IMR-90 (cell line): ENCODE measurements around the gene HS6ST3. TPM values are rescaled to one million over a fixed set of nuclear protein-coding genes. Genes with fewer than 3 reads are reported as not detected.

ENCODE experiments used
- ATAC-seq: fragments of 200-7000 bp; cut with Tn5 transposase; 2 replicates; pipeline ENCODE4 v1.9.1; 2020; ENCODE audit warnings: low read depth, mild to moderate bottlenecking, moderate library complexity
- BruUV-seq: library from RNA; stranded (reverse); fragments of 400-500 nt; replicated peaks from 2 replicates; lab custom pipeline; 2021; lab: Mats Ljungman, UMichigan
- CTCF ChIA-PET: fragments of 300-600 bp; formaldehyde crosslinking; extraction: SDS; loops from one replicate; lab custom pipeline; 2021; ENCODE audit warnings: antibody characterized with exemption; lab: Yijun Ruan, JAX
- POLR2A ChIA-PET: fragments of 300-600 bp; sonication (Branson Sonifier 250); formaldehyde crosslinking; loops from one replicate; lab custom pipeline; 2022; ENCODE audit warnings: antibody characterized with exemption; ENCODE audit not compliant: unreplicated experiment; lab: Charles Lee
- DNase-seq: peaks from one replicate; pipeline ENCODE4 v3.0.0; 2013
- H2AFZ ChIP-seq: replicated peaks from 2 replicates; pipeline ENCODE3; 2013; ENCODE audit warnings: low read length, mild to moderate bottlenecking; ENCODE audit not compliant: poor library complexity
- H2AK5ac ChIP-seq: 2 replicates; pipeline ENCODE4 v1.6.1; 2013; ENCODE audit warnings: low read depth, low read length, inconsistent platforms
- H2AK9ac ChIP-seq: replicated peaks from 2 replicates; pipeline ENCODE3; 2013; ENCODE audit warnings: mild to moderate bottlenecking, low read depth, low read length, moderate library complexity; ENCODE audit not compliant: poor library complexity
- H2BK120ac ChIP-seq: 2 replicates; pipeline ENCODE4 v1.6.1; 2013; ENCODE audit warnings: low read depth, low read length, inconsistent platforms
- H2BK15ac ChIP-seq: 3 replicates; pipeline ENCODE4 v1.6.1; 2013; ENCODE audit warnings: low read depth, low read length, inconsistent platforms
- H2BK20ac ChIP-seq: 2 replicates; pipeline ENCODE4 v1.6.1; 2013; ENCODE audit warnings: low read depth, mild to moderate bottlenecking, inconsistent platforms, low read length, moderate library complexity
- H2BK5ac ChIP-seq: 2 replicates; pipeline ENCODE4 v1.6.1; 2013; ENCODE audit warnings: mild to moderate bottlenecking, low read depth, low read length, inconsistent platforms; ENCODE audit not compliant: poor library complexity, severe bottlenecking
- H3K14ac ChIP-seq: replicated peaks from 2 replicates; pipeline ENCODE4 v1.6.1; 2013; ENCODE audit warnings: low read depth, low read length, inconsistent platforms
- H3K18ac ChIP-seq: 2 replicates; pipeline ENCODE4 v1.6.1; 2013; ENCODE audit warnings: low read depth, low read length, control low read depth
- H3K23ac ChIP-seq: 2 replicates; pipeline ENCODE4 v1.6.1; 2013; ENCODE audit warnings: low read depth, low read length, inconsistent platforms
- H3K27ac ChIP-seq: 2 replicates; pipeline ENCODE4 v1.5.1; 2013; ENCODE audit warnings: mild to moderate bottlenecking, control low read depth, low read length; ENCODE audit not compliant: insufficient read depth
- H3K27me3 ChIP-seq: 2 replicates; pipeline ENCODE4 v1.6.1; 2013; ENCODE audit warnings: low read length; ENCODE audit not compliant: control insufficient read depth, insufficient read depth
- H3K36me3 ChIP-seq: 2 replicates; pipeline ENCODE4 v1.6.1; 2013; ENCODE audit warnings: low read length, mixed read lengths; ENCODE audit not compliant: control insufficient read depth, insufficient read depth
- H3K4ac ChIP-seq: 2 replicates; pipeline ENCODE4 v1.6.1; 2013; ENCODE audit warnings: low read depth, low read length, inconsistent platforms
- H3K4me1 ChIP-seq: 2 replicates; pipeline ENCODE4 v1.6.1; 2013; ENCODE audit warnings: low read length, mixed read lengths; ENCODE audit not compliant: control insufficient read depth, insufficient read depth
- H3K4me2 ChIP-seq: 2 replicates; pipeline ENCODE4 v1.6.1; 2013; ENCODE audit warnings: low read depth, mild to moderate bottlenecking, control low read depth, low read length, moderate library complexity
- H3K4me3 ChIP-seq: 2 replicates; pipeline ENCODE4 v1.5.1; 2013; ENCODE audit warnings: low read depth, mild to moderate bottlenecking, control low read depth, low read length, moderate library complexity; ENCODE audit not compliant: insufficient read depth
- H3K56ac ChIP-seq: 2 replicates; pipeline ENCODE4 v1.6.1; 2013; ENCODE audit warnings: low read length, inconsistent platforms; ENCODE audit not compliant: insufficient read depth; ENCODE audit errors: extremely low read depth
- H3K79me1 ChIP-seq, 2 experiments: 2 replicates each; pipeline ENCODE4 v1.6.1; 2013; ENCODE audit warnings: low read length in 2 of 2, inconsistent platforms in 1 of 2, low read depth in 1 of 2
- H3K9ac ChIP-seq: 2 replicates; pipeline ENCODE4 v1.6.1; 2013; ENCODE audit warnings: low read depth, low read length, control low read depth
- H3K9me1 ChIP-seq: 2 replicates; pipeline ENCODE4 v1.6.1; 2013; ENCODE audit warnings: low read length, inconsistent platforms; ENCODE audit not compliant: insufficient read depth
- H3K9me3 ChIP-seq: 2 replicates; pipeline ENCODE4 v1.6.1; 2013; ENCODE audit warnings: low read length; ENCODE audit not compliant: control insufficient read depth, insufficient read depth
- H4K20me1 ChIP-seq: 2 replicates; pipeline ENCODE4 v1.6.1; 2013; ENCODE audit warnings: low read length, inconsistent platforms; ENCODE audit not compliant: insufficient read depth
- H4K5ac ChIP-seq: 2 replicates; pipeline ENCODE4 v1.6.1; 2013; ENCODE audit warnings: mild to moderate bottlenecking, low read depth, low read length, control low read depth
- H4K8ac ChIP-seq, 2 experiments: 2 replicates each; pipeline ENCODE4 v1.6.1; 2013; ENCODE audit warnings: low read depth in 2 of 2, low read length in 2 of 2, control low read depth in 1 of 2, inconsistent platforms in 1 of 2
- H4K91ac ChIP-seq: 2 replicates; pipeline ENCODE4 v1.6.1; 2013; ENCODE audit warnings: low read depth, low read length, inconsistent platforms; ENCODE audit not compliant: insufficient read depth
- CHD1 ChIP-seq: IDR thresholded peaks from 2 replicates; pipeline ENCODE4 v1.6.1; 2012; ENCODE audit warnings: low read depth, low read length, improper control_type of control experiment
- ELK1 ChIP-seq: fragments of 150-350 bp; IDR thresholded peaks from 2 replicates; pipeline ENCODE4 v1.6.1; 2016; ENCODE audit warnings: low read depth, mild to moderate bottlenecking, low read length, moderate library complexity, borderline replicate concordance
- FOS ChIP-seq: fragments of 150-350 bp; IDR thresholded peaks from 2 replicates; pipeline ENCODE4 v1.6.1; 2016; ENCODE audit warnings: low read depth, low read length
- MAFK ChIP-seq: IDR thresholded peaks from 2 replicates; pipeline ENCODE4 v1.6.1; 2012; ENCODE audit warnings: low read depth, low read length, improper control_type of control experiment
- MAZ ChIP-seq: IDR thresholded peaks from 2 replicates; pipeline ENCODE4 v1.6.1; 2012; ENCODE audit warnings: low read depth, mild to moderate bottlenecking, low read length, improper control_type of control experiment, moderate library complexity, borderline replicate concordance
- MXI1 ChIP-seq: IDR thresholded peaks from 2 replicates; pipeline ENCODE4 v1.6.1; 2012; ENCODE audit warnings: low read depth, mild to moderate bottlenecking, low read length, moderate library complexity, borderline replicate concordance
- NFE2L2 ChIP-seq: fragments of 150-350 bp; IDR thresholded peaks from 2 replicates; pipeline ENCODE4 v1.6.1; 2016; ENCODE audit warnings: low read depth, mild to moderate bottlenecking, low read length
- POLR2A ChIP-seq: IDR thresholded peaks from 2 replicates; pipeline ENCODE4 v1.6.1; 2012; ENCODE audit warnings: mild to moderate bottlenecking, low read depth, low read length
- RAD21 ChIP-seq: IDR thresholded peaks from 2 replicates; pipeline ENCODE4 v1.6.1; 2012; ENCODE audit warnings: low read length, improper control_type of control experiment
- WGBS, 2 experiments: methylation state at CpG; one replicate each; pipeline versions ENCODE4 v1.1.5 to v1.1.7; 2013; ENCODE audit warnings: missing lambda C conversion rate in 2 of 2; ENCODE audit not compliant: insufficient read length in 1 of 2; ENCODE audit errors: extremely low coverage in 2 of 2; 5-methylcytosine and 5-hydroxymethylcytosine counted together
- dilution Hi-C: fragments of 300-500 bp; cut with HindIII; formaldehyde crosslinking; loops from one replicate; pipeline ENCODE4 v1.14.3; 2018; ENCODE audit warnings: low sequenced_read_pairs; ENCODE audit not compliant: unreplicated experiment
- in situ Hi-C: fragments of 300-500 bp; cut with MboI; formaldehyde crosslinking; loops from 3 replicates; pipeline ENCODE4 v1.14.3; 2019; ENCODE audit warnings: low sequenced_read_pairs, inconsistent platforms, mixed read lengths
- intact Hi-C: fragments of 100-400 bp; cut with micrococcal nuclease; formaldehyde crosslinking; loops from 2 replicates; pipeline ENCODE4 v1.10.0; 2022
- polyA plus RNA-seq, 3 experiments: library from polyadenylated mRNA; depleted of rRNA; stranded (reverse); fragments of >200 nt; gene quantifications; 2 replicates each; pipeline ENCODE4 v1.2.3, GENCODE V29; 2012; ENCODE audit warnings: low replicate concordance in 1 of 3
- total RNA-seq: library from RNA; depleted of rRNA; stranded (reverse); fragments of >200 nt; gene quantifications from 2 replicates; pipeline ENCODE4 v1.2.3, GENCODE V29; 2012
- TF ChIP-seq, protein P1 (sequence below): conservative IDR thresholded peaks from 2 replicates; pipeline ENCODE4 v1.5.1; 2012; ENCODE audit warnings: mild to moderate bottlenecking, low read depth, low read length, improper control_type of control experiment

HS6ST3 gene
- total and polyA plus RNA-seq, 2 of the 4 experiments (the other 2 are of a cell fraction): not detected

DNA sequence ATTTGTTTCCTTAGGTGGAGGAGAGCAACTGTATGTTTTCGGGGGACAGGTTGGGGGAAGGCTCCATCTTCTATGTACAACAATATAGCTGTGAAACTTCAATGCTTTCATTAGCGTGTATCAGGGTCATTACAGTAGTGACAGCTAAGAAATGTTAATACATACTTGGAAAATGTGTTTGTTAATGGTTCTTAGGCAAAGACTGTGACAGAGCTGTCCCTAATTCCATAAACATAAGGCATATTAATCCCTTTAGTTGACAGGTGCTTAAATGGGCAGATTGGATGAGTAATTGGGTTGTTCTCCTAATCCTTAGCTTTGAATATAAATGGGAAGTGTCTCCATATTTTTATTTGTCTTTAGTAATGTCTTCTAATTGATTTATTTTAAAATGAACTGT, 313.7 kb downstream of the HS6ST3 start:
- Histone ChIP-seq H3K4me1 (no peaks in the 10 kb centered on the region), H2AK9ac (no peak overlapping the region), H3K14ac (no peak overlapping the region), H3K36me3 (no peaks in the 10 kb centered on the region), H3K23ac (no peak overlapping the region), H3K4me3 (no peak overlapping the region), H3K18ac (no peak overlapping the region), H3K4me2 (no peak overlapping the region), H4K91ac (no peak overlapping the region), H3K56ac (no peak overlapping the region), H3K9me3 (no peaks in the 10 kb centered on the region; the same call in 1 of the 2 replicates), H4K20me1 (no peaks in the 10 kb centered on the region), H2BK20ac (no peak overlapping the region), H3K9ac (no peak overlapping the region), H3K27me3 (no peaks in the 10 kb centered on the region), H4K5ac (no peak overlapping the region), H2AFZ (no peak overlapping the region), H4K8ac (no peak overlapping the region), H2BK15ac (no peak overlapping the region), H3K79me1 (no peaks in the 10 kb centered on the region), H2AK5ac (no peak overlapping the region), H2BK120ac (no peak overlapping the region), H3K27ac (no peak overlapping the region), H3K9me1 (no peaks in the 10 kb centered on the region), H3K4ac (no peak overlapping the region), H2BK5ac (no peak overlapping the region)
- in situ Hi-C loops (no loop called here), intact Hi-C loops (no loop called here), dilution Hi-C loops (no loop called here)
- ATAC-seq (no peak), DNase-seq (no peak)
- no CpG with 5 or more reads among the region's 2 CpGs for WGBS, 2 experiments
- CTCF ChIA-PET: no interaction called here
- BruUV-seq: no TSS peak
- POLR2A ChIA-PET: no interaction called here
- TF ChIP-seq MXI1: no peak
- TF ChIP-seq FOS: no peak
- no peak for TF ChIP-seq RAD21
- no peak for TF ChIP-seq NFE2L2
- TF ChIP-seq CHD1: no peak
- no peak for TF ChIP-seq ELK1
- no peak for TF ChIP-seq MAZ
- TF ChIP-seq MAFK: no peak
- TF ChIP-seq POLR2A: no peak
- TF ChIP-seq, protein P1, sequence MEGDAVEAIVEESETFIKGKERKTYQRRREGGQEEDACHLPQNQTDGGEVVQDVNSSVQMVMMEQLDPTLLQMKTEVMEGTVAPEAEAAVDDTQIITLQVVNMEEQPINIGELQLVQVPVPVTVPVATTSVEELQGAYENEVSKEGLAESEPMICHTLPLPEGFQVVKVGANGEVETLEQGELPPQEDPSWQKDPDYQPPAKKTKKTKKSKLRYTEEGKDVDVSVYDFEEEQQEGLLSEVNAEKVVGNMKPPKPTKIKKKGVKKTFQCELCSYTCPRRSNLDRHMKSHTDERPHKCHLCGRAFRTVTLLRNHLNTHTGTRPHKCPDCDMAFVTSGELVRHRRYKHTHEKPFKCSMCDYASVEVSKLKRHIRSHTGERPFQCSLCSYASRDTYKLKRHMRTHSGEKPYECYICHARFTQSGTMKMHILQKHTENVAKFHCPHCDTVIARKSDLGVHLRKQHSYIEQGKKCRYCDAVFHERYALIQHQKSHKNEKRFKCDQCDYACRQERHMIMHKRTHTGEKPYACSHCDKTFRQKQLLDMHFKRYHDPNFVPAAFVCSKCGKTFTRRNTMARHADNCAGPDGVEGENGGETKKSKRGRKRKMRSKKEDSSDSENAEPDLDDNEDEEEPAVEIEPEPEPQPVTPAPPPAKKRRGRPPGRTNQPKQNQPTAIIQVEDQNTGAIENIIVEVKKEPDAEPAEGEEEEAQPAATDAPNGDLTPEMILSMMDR: no peak
